NCI-H2107 treated with DMSO at 0.1 percent for 48 hours (cell line): ENCODE measurements around the gene TTC17.
"Not testable (repeated sequence)": the region's sequence is repeated elsewhere in the genome, so short reads cannot be mapped to it uniquely, and the experiment has no call there.

Experiments
- DNase-seq: peaks from one replicate; lab custom pipeline; 2025; ENCODE audit not compliant: unreplicated experiment; lab: John Stamatoyannopoulos, UW

Gene TTC17

GRCh38 chr11:43358801-43359421 is at the start of gene TTC17:
Gene TTC17, plus strand, starts transcription at chr11:43358920. Its CDS starts 35 bp downstream, at chr11:43358955.
- peak; percentile 75 for DNase-seq

- peak; percentile 78 for DNase-seq
Measured at GRCh38 chr11:43311791-43312607, 46.7 kb upstream of the TTC17 start, which contains the start of gene API5. Gene API5, plus strand, starts transcription at chr11:43311996. Its CDS starts 132 bp downstream, at chr11:43312128.

GRCh38 chr11:43315966-43316365 is 42.8 kb upstream of the TTC17 start:
- no peak for DNase-seq

GRCh38 chr11:43316451-43316850 is 42.3 kb upstream of the TTC17 start:
- no peak for DNase-seq

GRCh38 chr11:43327987-43328386 is 30.7 kb upstream of the TTC17 start:
- DNase-seq: no peak

- DNase-seq: no peak
Measured at GRCh38 chr11:43328482-43328881, 30.2 kb upstream of the TTC17 start.

GRCh38 chr11:43341159-43341558 is 17.6 kb upstream of the TTC17 start:
- no peak for DNase-seq

GRCh38 chr11:43351426-43351825 is 7.3 kb upstream of the TTC17 start:
- not testable (repeated sequence) for DNase-seq

GRCh38 chr11:43354311-43354710 is 4.4 kb upstream of the TTC17 start:
- DNase-seq: no peak

GRCh38 chr11:43356336-43356735 is 2.4 kb upstream of the TTC17 start:
- DNase-seq: no peak

GRCh38 chr11:43358279-43358800 is 380 bp upstream of the TTC17 start:
- DNase-seq: peak; percentile 37

GRCh38 chr11:43359422-43359818 is 700 bp downstream of the TTC17 start:
- no peak for DNase-seq

GRCh38 chr11:43360361-43361032 is 1.8 kb downstream of the TTC17 start:
- no peak for DNase-seq

GRCh38 chr11:43366677-43367076 is 8.0 kb downstream of the TTC17 start:
- DNase-seq: no peak

GRCh38 chr11:43367382-43368178 is 8.9 kb downstream of the TTC17 start:
- DNase-seq: no peak

GRCh38 chr11:43376065-43376464 is 17.3 kb downstream of the TTC17 start:
- no peak for DNase-seq

- DNase-seq: no peak
Measured at GRCh38 chr11:43376594-43376993, 17.9 kb downstream of the TTC17 start.

- DNase-seq: no peak
Measured at GRCh38 chr11:43377389-43377788, 18.7 kb downstream of the TTC17 start.

GRCh38 chr11:43378897-43379296 is 20.2 kb downstream of the TTC17 start:
- no peak for DNase-seq

GRCh38 chr11:43381802-43382201 is 23.1 kb downstream of the TTC17 start:
- no peak for DNase-seq

GRCh38 chr11:43382614-43383013 is 23.9 kb downstream of the TTC17 start:
- DNase-seq: no peak
